Transverse colon (tissue), 4 donors: ENCODE measurements around the gene ATP1B4.

Experiments used
- CTCF ChIP-seq, 5 experiments: fragments of 200-600 bp in 3 of 5; fragments of 450-650 bp in 2 of 5; sonication (generic) in 3 of 5; IDR thresholded peaks; 1 replicate in 2 of 5; 2 replicates in 3 of 5; pipeline ENCODE4 v1.5.1; 2016 to 2017; ENCODE audit warnings: antibody characterized with exemption in 5 of 5, inconsistent platforms in 3 of 5, mild to moderate bottlenecking in 2 of 5, moderate library complexity in 1 of 5
- POLR2A ChIP-seq: fragments of 450-650 bp; IDR thresholded peaks from one replicate; pipeline ENCODE4 v1.6.1; 2016; ENCODE audit warnings: antibody characterized with exemption, mild to moderate bottlenecking, moderate library complexity
- POLR2AphosphoS5 ChIP-seq, 3 donors: sonication (generic); formaldehyde crosslinking; IDR thresholded peaks; one replicate each; pipeline ENCODE4 v1.6.1; 2016; ENCODE audit warnings: antibody characterized with exemption in 3 of 3

- no peak for TF ChIP-seq CTCF (IDR thresholded peaks at IDR 0.05)
- TF ChIP-seq POLR2AphosphoS5 (IDR thresholded peaks at IDR 0.05), result no peak
- TF ChIP-seq POLR2A, result no peak
These were observed 40.5 kb downstream of the ATP1B4 start for GRCh38 chrX:120402369-120402768.
